GM19372 (cell line): ENCODE measurements around the gene BIN1.

Experiments used
- ATAC-seq: cut with Tn5 transposase; IDR thresholded peaks from one replicate; pipeline ENCODE4 v1.9.1; 2021; ENCODE audit warnings: mild to moderate bottlenecking, low read depth, moderate library complexity; ENCODE audit not compliant: unreplicated experiment

Gene BIN1

DNA sequence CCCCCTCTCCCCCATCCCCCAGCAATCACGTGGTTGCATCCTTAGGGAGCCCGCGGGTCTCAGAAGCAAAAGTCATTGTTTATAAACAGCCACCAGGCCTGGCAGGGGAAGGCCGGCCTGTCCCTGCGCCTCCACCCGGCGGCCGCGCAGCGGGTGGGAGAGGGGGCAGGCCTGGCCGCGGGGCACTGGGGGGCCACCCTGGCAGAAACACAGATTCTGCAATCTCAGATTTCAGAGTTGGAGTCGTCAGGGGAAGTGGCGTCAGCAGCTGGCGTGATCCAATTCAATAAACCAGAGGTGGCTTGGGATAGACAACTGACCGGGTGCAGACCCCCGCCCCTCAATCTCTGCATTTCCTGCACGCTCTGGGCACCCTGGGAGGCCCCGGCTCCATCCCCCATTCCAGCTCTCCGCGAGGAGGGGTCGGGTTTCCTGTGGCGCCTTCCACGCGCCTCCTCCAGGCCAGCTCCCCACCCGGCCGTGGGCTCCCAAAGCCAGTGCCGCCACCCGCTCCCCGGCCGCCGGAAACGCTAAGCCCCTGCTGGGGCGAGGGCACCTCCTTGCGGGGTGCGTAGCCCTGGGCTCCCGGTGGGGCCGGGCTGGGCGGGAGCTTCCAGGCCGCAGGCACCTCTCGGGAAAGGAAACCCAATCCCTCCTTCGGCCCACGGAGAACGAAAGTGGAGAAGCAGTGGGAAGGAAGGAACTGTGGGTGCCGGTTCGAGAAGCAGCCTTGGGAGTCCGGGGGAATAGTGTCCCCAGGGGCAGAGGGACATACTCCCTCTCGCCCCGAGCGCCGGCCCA is 1.1 kb downstream of the BIN1 start:
- ATAC-seq = no peak

DNA sequence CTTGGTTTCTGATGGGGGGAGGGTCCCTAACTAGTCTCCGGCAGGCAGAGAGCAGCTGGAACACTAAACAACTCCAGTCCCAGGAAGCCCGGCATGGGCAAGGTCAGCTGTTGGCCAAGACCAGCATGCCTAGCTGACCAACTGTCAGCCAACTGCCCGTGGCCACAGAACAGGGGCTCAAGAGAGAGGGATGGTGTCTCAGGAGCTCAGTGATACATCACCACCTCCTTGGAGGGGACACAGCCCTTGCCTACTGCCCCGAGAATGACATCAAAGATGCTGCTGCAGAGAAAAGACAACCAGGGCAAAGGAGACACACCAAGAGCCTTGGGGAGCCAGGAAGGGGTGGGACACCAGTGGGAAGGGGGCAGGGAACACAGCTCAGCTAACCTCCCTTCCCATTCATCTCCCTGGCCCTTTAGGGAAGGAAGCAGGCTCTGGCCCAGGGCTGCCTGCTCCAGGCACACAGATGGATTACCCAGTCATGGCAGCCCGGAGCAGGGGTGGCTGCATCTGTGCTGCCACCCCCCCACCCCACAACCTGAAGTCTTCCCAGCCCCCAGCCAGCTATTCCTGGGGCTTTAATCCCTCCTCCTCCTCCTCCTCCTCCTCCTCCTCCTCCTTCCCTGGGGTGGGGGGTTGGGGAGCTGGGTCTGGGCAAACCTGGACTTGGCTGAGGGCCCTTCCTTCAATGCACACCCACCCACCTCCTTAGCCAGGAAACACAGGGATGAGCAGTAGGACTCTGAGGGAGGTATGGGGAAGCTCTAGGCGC is 1.9 kb downstream of the BIN1 start:
- ATAC-seq = no peak

GRCh38 chr2:127104166-127104660 is 2.7 kb downstream of the BIN1 start:
- no peak for ATAC-seq

- ATAC-seq = no peak
Measured at GRCh38 chr2:127103243-127104165, 3.5 kb downstream of the BIN1 start.

DNA sequence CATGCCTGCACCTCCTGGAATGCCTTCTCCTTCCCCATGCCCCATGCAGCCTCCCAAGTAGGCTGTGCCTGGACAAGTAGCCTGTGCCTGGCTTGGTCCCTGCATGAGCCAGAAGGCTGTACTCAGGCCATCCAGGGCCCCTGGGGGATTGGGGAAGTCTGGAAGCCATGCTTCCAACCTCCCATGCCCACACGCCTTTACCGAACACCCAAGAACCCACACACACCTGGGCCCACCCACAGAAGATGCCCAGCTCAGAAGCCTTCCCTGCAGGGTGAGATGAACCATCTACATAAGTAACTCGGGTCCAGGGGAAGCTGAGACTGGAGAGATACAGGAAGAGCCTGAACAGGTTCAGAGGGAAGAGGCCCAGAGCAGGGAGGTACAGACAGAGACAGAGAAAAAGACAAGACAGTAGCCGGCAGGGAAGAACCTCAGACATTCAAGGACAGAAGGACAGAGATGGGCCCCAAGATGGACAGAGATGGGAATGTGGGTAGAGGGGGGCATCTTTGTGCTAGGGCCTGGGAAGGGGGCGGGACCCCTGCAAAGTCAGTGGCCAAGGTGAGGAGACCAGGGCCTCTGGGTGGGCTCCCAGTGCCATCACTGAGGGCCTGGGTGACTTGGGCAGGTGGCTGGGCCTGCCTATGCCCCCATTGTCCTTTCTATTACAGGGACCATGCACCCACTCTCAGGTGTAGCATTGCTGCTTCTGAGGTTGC is 4.3 kb downstream of the BIN1 start:
- no peak for ATAC-seq

DNA sequence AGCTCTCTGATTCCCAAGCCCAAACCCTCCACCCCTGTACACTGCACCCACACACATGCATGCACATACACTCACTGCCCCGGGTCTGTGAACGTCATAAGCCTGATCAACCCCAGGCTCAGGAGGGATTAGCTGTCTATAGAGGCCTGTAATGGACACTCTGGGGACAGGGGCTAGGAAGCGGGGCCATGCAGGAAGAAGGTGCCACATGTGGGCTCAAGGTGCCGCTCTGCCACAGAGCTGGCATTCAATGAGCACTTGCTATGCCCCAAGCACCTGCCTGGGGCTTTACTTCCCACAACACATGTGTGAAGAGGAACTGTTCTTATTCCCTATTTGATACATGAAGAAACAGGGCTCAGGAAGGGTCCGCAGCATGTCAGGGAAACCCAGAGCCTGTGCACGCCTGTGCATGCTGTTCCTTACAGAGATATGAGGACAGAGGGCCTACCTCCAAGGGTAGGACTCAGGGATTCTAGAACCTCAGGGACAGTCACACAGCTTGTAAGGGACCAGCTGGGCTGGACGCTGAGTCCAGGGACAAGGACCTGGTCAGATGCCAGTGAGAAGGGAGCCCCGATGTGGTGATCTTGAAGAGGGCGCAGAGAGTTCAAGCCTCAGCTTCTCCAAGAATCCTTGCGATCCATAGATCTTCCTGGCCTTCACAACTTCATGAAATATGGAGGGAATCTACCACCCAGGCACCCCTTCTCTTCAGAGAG is 5.0 kb downstream of the BIN1 start:
- no peak for ATAC-seq

- no peak for ATAC-seq
Measured at GRCh38 chr2:127101048-127101611, 5.8 kb downstream of the BIN1 start.

DNA sequence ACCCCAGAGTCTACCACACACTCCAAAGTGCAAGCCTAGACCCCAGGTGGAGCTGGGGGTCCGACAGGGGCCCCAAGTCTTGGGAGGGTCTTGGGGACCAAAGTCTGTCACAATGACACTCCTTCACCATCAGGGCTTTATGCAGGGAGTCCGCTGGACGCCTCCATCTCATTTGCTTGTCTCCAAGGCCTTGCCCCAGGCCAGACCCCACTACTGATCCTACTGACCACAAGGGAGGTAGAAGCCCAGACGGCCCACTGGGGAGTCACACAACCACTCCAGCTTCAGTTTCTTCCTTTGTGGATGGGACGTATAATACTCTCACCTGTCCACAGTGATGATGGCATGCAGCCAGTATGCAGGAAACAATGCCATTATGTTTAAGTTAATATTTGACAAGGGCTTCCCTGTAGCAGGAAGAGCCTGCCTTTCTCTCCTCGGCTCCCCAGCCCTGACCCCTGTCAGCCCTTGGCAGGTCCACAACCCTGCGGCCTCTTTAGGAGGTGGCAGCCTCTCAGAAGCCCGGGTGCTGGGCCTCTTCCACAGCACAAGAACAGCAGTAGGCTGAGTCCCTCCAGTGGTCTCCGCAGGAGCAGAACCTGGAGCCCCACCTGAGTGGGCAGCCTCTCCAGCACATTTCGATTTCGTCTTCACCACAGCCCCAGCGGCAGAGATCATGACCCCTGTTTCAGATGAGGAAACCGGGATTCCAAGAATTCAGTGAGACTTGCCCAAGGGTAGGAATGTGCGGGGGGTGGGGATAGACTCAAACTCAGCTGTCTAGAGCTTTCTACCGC is 6.5 kb downstream of the BIN1 start:
- no peak for ATAC-seq

- no peak for ATAC-seq
Measured at GRCh38 chr2:127098711-127099110, 8.2 kb downstream of the BIN1 start.

- ATAC-seq = no peak
Measured at GRCh38 chr2:127097841-127098651, 8.9 kb downstream of the BIN1 start.

GRCh38 chr2:127097471-127097765 is 9.5 kb downstream of the BIN1 start:
- ATAC-seq = no peak

DNA sequence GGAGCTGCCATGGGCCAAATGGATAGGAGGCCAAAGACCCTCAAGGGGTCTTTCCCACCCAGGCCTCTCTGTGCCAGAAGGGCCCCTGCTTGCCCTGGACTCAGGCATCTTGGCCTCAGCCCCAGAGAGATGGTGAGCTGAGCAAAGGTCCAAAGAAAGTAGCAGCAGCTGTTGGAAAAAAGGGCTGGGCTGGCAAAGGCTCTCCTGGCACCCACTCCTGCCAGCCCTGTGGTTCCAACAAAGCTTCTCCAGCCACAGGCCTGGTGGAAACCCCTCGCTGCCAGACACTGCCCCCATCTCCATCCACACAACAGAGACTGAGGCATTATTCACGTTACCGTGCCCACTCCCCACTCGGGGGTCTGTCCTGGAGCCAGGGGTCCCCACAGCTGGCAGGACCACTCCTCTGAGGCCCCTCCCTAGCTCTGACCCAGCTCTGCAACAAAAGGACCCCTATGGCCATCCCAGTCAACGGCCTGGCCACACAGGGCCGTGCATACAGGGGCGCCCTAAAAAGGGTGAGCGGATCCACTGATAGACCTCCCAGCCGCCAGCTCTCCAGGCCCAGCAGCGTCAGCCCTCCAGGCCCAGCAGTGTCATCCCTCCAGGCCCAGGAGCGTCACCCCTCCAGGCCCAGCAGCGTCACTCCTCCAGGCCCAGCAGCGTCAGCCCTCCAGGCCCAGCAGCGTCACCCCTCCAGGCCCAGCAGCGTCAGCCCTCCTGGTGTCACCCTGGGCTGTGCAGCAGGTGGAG is 10.1 kb downstream of the BIN1 start:
- no peak for ATAC-seq

GRCh38 chr2:127096280-127096679 is 10.7 kb downstream of the BIN1 start:
- no peak for ATAC-seq

- ATAC-seq = no peak
Measured at GRCh38 chr2:127095784-127096183, 11.2 kb downstream of the BIN1 start.

GRCh38 chr2:127095367-127095641 is 11.7 kb downstream of the BIN1 start:
- ATAC-seq = no peak

- ATAC-seq = no peak
Measured at GRCh38 chr2:127094509-127095366, 12.2 kb downstream of the BIN1 start.
